ENCODE data around the gene RPL32.

DNA sequence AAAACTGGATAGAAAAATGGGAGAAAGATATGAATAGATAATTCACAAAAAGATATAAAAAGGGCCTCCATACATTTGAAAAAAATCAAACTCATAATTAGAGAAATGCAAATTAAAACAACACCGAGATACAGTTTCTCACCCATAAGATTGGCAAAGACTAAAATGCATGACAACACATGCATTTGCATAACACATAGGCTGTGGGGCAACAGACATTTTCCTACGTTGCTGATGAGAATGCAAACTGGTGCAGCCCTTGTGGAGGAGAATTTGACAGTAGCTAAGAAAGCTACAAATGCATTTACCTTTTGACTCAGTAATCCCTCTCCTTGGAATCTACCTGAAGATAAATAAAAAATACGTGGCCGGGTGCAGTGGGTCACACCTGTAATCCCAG, 56.3 kb downstream of the RPL32 start:
- TF ChIP-seq CTCF (IDR thresholded peaks at IDR 0.05; ENCODE audit: poor library complexity, severe bottlenecking) (no peak), POLR2AphosphoS5 (IDR thresholded peaks at IDR 0.05) (no peak), MXI1 (conservative IDR thresholded peaks at IDR 0.05; ENCODE audit: poor library complexity, severe bottlenecking) (no peak), REST (IDR thresholded peaks at IDR 0.05; ENCODE audit: borderline replicate concordance) (no peak), RAD21 (conservative IDR thresholded peaks at IDR 0.05) (no peak)
